WI38 (cell line): ENCODE results near the gene NPLOC4.
"Not testable (repeated sequence)": the region's sequence is repeated elsewhere in the genome, so short reads cannot be mapped to it uniquely, and the experiment has no call there.

Source experiments
- H3K4me3 ChIP-seq: 2 replicates; pipeline ENCODE4 v1.5.1; 2011; ENCODE audit warnings: low read depth, mild to moderate bottlenecking, control low read depth, low read length
- TF ChIP-seq, protein P1 (sequence below): IDR thresholded peaks from 2 replicates; pipeline ENCODE4 v1.5.1; 2012; ENCODE audit warnings: low read depth, mild to moderate bottlenecking, control low read depth, low read length

NPLOC4 gene

DNA sequence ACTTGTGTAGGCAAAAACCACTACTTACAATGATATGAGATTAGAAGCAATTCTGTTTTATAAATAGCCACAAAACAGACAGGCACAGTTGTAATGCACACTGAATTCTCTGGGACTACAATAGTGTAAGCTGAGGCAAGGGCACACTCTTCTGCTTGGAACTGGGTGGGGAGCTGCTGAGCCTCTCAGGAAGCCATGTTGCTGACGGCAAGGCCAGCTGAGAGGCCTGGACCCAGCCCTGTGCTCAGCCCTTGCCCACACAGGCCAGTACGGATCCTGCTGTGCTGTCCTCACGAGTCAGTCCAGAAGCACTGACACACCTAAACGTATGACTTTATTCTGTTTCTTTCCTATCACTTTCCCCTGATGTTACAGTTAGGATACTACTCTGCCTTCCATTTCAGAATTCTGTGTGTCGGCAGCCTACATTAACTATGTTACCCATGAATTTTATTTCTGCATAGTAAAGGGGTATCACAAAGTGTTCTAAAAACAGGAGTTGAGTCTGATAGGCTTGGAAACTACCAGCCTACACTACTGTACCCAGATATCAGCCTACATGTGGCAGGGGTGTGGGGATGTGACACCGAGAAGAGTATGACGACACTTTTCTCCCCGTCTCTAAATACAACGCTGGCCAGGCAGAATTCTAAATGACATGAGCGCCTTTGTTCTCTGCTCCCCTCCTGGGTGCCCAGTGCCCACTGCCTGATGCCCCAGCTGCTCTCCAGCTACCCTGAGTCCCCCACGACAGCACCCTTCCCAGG is 43.6 kb downstream of the NPLOC4 start:
- no peak overlapping the region for H3K4me3 ChIP-seq
- TF ChIP-seq, protein P1, sequence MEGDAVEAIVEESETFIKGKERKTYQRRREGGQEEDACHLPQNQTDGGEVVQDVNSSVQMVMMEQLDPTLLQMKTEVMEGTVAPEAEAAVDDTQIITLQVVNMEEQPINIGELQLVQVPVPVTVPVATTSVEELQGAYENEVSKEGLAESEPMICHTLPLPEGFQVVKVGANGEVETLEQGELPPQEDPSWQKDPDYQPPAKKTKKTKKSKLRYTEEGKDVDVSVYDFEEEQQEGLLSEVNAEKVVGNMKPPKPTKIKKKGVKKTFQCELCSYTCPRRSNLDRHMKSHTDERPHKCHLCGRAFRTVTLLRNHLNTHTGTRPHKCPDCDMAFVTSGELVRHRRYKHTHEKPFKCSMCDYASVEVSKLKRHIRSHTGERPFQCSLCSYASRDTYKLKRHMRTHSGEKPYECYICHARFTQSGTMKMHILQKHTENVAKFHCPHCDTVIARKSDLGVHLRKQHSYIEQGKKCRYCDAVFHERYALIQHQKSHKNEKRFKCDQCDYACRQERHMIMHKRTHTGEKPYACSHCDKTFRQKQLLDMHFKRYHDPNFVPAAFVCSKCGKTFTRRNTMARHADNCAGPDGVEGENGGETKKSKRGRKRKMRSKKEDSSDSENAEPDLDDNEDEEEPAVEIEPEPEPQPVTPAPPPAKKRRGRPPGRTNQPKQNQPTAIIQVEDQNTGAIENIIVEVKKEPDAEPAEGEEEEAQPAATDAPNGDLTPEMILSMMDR: no peak

DNA sequence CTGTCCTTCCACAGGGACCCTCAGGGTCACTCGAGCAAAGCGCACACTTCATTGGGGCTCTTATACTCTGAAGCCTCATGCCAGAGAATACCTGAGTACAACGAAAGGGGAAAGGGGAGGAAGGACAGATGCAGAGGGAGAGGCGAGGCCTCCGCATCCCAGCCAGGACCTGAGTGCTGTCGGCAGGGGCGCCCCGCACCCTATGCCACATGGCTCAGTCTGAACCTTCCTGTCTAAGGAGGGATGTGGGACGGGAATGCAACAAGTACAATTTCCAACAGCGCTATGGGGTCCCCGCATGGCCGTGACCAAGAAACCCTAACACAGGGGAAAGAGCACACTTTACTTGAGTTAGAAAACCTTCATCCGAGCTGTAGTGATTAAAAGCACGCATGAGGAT is 44.9 kb downstream of the NPLOC4 start:
- H3K4me3 ChIP-seq: no peak overlapping the region
- TF ChIP-seq, protein P1: no peak

DNA sequence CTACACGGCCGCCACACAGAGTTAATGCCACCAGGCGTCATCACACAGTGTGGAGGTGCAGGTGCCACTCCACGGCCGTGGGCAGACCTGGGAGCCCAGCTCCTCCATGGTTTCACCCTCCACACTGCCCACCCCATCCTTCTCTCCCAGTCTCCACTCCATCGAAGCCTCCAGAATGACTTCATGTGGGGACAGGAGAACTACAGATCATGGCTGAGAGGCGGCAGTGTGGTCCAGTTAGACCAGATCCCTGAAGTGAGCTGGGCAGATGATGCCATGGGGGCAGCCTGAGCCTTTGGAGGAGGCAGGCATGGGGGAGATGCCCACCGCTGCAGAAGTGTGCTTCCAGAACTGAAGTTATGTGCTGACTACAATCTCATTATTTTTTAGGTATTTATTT is 46.8 kb downstream of the NPLOC4 start:
- no peak overlapping the region for H3K4me3 ChIP-seq
- TF ChIP-seq, protein P1: no peak

DNA sequence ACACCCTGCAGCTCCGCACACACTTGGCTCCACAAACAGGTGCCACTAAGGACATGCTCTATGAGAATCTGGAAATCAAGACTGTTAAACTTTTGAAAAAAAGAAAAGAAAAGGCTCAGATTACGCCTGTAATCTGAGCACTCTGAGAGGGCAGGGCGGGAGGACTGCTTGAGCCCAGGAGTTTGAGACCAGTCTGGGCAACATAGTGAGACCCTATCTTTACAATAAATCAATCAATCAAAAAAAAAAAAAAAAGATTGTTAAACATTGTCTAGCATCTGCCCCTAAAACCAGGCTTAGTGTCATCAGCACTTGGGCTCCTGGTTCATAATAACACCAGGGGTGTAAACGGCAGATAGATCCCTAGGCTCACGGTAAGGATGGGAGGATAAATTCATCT is 47.3 kb downstream of the NPLOC4 start:
- H3K4me3 ChIP-seq: no peak overlapping the region
- TF ChIP-seq, protein P1: no peak

DNA sequence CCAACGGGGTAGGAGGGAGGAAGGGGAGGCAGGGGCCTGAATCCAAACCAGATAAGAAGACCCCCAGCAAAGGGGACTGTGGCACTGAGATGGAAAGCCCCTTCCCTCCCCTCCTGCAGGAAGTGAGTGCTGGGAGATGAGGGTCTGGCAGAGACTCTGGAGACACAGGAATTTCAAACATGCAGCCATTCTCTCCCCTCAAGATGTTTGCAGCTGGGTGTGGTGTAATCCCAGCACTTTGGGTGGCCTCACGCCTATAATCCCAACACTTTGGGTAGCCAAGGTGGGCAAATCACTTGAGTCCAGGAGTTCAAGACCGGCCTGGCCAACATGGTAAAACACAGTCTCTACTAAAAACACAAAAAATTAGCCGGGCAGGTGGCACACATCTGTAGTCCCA is 50.8 kb downstream of the NPLOC4 start:
- no peak overlapping the region for H3K4me3 ChIP-seq
- TF ChIP-seq, protein P1: no peak

DNA sequence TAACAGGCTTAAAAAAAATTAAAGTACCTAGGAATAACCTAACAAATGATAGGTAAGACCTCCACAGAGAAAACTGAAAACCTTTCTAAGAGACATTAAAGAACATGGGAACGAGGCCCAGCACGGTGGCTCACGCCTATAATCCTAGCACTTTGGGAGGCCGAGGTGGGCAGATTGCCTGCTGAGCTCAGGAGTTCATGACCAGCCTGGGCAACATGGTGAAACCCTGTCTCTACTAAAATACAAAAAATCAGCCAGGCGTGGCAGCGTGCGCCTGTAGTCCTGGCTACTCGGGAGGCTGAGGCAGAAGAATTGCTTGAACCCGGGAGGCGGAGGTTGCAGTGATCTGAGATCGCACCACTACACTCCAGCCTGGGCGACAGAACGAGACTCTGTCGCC is 52.1 kb downstream of the NPLOC4 start:
- not testable (repeated sequence) for H3K4me3 ChIP-seq

DNA sequence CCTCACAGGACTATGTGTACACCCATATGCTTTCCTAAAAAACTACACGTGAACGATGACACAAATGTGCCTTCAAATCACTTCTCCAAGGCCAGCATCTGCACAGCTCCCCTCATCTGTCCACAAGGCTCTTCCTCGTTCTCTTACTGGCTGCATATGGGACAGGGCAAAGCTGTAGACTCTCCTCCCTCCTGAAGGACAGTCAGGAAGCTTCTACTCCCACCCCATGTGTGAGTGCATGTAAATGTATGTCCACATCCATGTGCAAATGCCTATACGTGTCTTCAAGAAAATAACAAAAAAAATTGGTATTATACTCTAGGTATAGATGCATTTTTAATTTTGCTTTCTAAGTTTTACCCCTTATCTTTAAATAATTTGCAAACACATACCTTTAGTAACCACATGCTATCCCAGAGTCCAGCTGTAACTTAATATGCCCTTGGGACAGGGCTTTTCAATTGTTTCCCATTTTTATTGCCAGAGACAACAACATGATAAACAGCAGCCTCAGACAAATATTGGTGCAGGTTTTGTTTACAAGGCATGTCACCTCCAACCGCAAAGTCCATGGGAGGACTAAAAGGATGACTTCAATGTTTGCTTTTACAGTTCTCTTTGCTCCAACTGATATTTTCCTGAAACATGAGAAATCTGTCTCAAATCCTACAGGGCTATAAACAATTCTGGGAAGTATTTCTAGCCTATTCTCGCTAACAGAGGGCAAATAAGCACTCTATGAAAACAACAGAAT is 53.1 kb downstream of the NPLOC4 start:
- TF ChIP-seq, protein P1: no peak
- no peak overlapping the region for H3K4me3 ChIP-seq
